ENCODE data around the gene ZSCAN5A.
"Not testable (repeated sequence)": the region's sequence is repeated elsewhere in the genome, so short reads cannot be mapped to it uniquely, and the experiment has no call there.

Gene ZSCAN5A

GRCh38 chr19:56176310-56176709, 138.3 kb downstream of the ZSCAN5A start:
- H3K9me3 ChIP-seq (ENCODE audit: control insufficient read depth, low read length); H3K36me3 ChIP-seq (ENCODE audit: control insufficient read depth, insufficient read depth, low read length); H3K4me1 ChIP-seq (ENCODE audit: control insufficient read depth, insufficient read depth, low read length, poor library complexity, severe bottlenecking); H3K4me3 ChIP-seq (ENCODE audit: extremely low read depth, insufficient read depth, low read length, poor library complexity, severe bottlenecking); H3K27ac ChIP-seq (ENCODE audit: low read depth, low read length, severe bottlenecking): not testable (repeated sequence)
- WGBS, 2 experiments (ENCODE audit: insufficient coverage in 2 of 2) = 66 to 86% methylated on average over 4 to 9 of the region's 11 CpGs

- not testable (repeated sequence) for H3K27ac ChIP-seq (ENCODE audit: low read depth, low read length, severe bottlenecking); H3K36me3 ChIP-seq (ENCODE audit: control insufficient read depth, insufficient read depth, low read length); H3K4me1 ChIP-seq (ENCODE audit: control insufficient read depth, insufficient read depth, low read length, poor library complexity, severe bottlenecking); H3K4me3 ChIP-seq (ENCODE audit: extremely low read depth, insufficient read depth, low read length, poor library complexity, severe bottlenecking); H3K9me3 ChIP-seq (ENCODE audit: control insufficient read depth, low read length)
- 55 to 58% methylated on average over 9 to 12 of the region's 15 CpGs for WGBS, 2 experiments (ENCODE audit: insufficient coverage in 2 of 2)
Observed at GRCh38 chr19:56175861-56176307, 138.8 kb downstream of the ZSCAN5A start, which contains the start of gene GALP. Gene GALP, plus strand, starts transcription at chr19:56176008. Its CDS starts 1,101 bp downstream, at chr19:56177109.

- 69 to 72% methylated on average over 6 to 11 of the region's 11 CpGs for WGBS, 2 experiments (ENCODE audit: insufficient coverage in 2 of 2)
- Histone ChIP-seq H3K36me3 (ENCODE audit: control insufficient read depth, insufficient read depth, low read length) (no peaks in the 10 kb centered on the region), H3K4me3 (ENCODE audit: extremely low read depth, insufficient read depth, low read length, poor library complexity, severe bottlenecking) (no peak overlapping the region), H3K9me3 (ENCODE audit: control insufficient read depth, low read length) (no peaks in the 10 kb centered on the region), H3K27ac (ENCODE audit: low read depth, low read length, severe bottlenecking) (no peak overlapping the region), H3K4me1 (ENCODE audit: control insufficient read depth, insufficient read depth, low read length, poor library complexity, severe bottlenecking) (no peaks in the 10 kb centered on the region)
Observed at GRCh38 chr19:56174550-56174949, 140.1 kb downstream of the ZSCAN5A start.

GRCh38 chr19:56174086-56174485, 140.6 kb downstream of the ZSCAN5A start:
- 27 to 36% methylated on average over 3 to 4 of the region's 9 CpGs for WGBS, 2 experiments (ENCODE audit: insufficient coverage in 2 of 2)
- H3K27ac ChIP-seq (ENCODE audit: low read depth, low read length, severe bottlenecking) = no peak overlapping the region
- no peaks in the 10 kb centered on the region for H3K36me3 ChIP-seq (ENCODE audit: control insufficient read depth, insufficient read depth, low read length)
- no peaks in the 10 kb centered on the region for H3K9me3 ChIP-seq (ENCODE audit: control insufficient read depth, low read length)
- H3K4me1 ChIP-seq (ENCODE audit: control insufficient read depth, insufficient read depth, low read length, poor library complexity, severe bottlenecking) = no peaks in the 10 kb centered on the region
- H3K4me3 ChIP-seq (ENCODE audit: extremely low read depth, insufficient read depth, low read length, poor library complexity, severe bottlenecking) = no peak overlapping the region
